ENCODE results near the gene YIF1A.
A peak's percentile ranks its signal among the peaks of the same experiment; 100 is the strongest.
"Not testable (repeated sequence)": the region's sequence is repeated elsewhere in the genome, so short reads cannot be mapped to it uniquely, and the experiment has no call there.

YIF1A gene

GRCh38 chr11:66284526-66285078 lies 4.3 kb downstream of the YIF1A start:
- no peak for DNase-seq

GRCh38 chr11:66283461-66284105 lies 5.4 kb downstream of the YIF1A start:
- DNase-seq: no peak

GRCh38 chr11:66282468-66283455 lies 6.2 kb downstream of the YIF1A start:
- DNase-seq: peak; percentile 96 to 99

- DNase-seq: no peak
Observed at GRCh38 chr11:66281776-66282467, 7.0 kb downstream of the YIF1A start.

- DNase-seq: no peak
Observed at GRCh38 chr11:66281001-66281400, 7.9 kb downstream of the YIF1A start.

GRCh38 chr11:66280428-66280827 lies 8.5 kb downstream of the YIF1A start:
- DNase-seq: no peak

- DNase-seq: no peak
Observed at GRCh38 chr11:66279092-66279734, 9.7 kb downstream of the YIF1A start.

GRCh38 chr11:66278363-66279091 lies 10.4 kb downstream of the YIF1A start:
- no peak for DNase-seq

GRCh38 chr11:66277471-66278362 lies 11.2 kb downstream of the YIF1A start, which contains the start of gene CNIH2:
Gene CNIH2, plus strand, starts transcription at chr11:66278175. Its CDS starts 282 bp downstream, at chr11:66278457.
- peak; percentile 31 to 67 for DNase-seq

- DNase-seq: not testable (repeated sequence)
Observed at GRCh38 chr11:66277064-66277463, 11.9 kb downstream of the YIF1A start.

- DNase-seq: not testable (repeated sequence)
Observed at GRCh38 chr11:66276619-66277018, 12.3 kb downstream of the YIF1A start.

GRCh38 chr11:66275984-66276612 lies 12.8 kb downstream of the YIF1A start:
- DNase-seq: no peak

GRCh38 chr11:66275396-66275795 lies 13.5 kb downstream of the YIF1A start:
- no peak for DNase-seq

- no peak for DNase-seq
Observed at GRCh38 chr11:66274219-66274618, 14.7 kb downstream of the YIF1A start.

- DNase-seq: no peak
Observed at GRCh38 chr11:66272596-66272995, 16.3 kb downstream of the YIF1A start.

GRCh38 chr11:66271816-66272215 lies 17.1 kb downstream of the YIF1A start:
- no peak for DNase-seq

- DNase-seq: no peak
Observed at GRCh38 chr11:66268952-66269905, 19.7 kb downstream of the YIF1A start.

- peak; percentile 99 for DNase-seq
Observed at GRCh38 chr11:66268244-66268951, 20.5 kb downstream of the YIF1A start, which contains the start of gene RAB1B. Gene RAB1B, plus strand, starts transcription at chr11:66268639. Its CDS starts 41 bp downstream, at chr11:66268680.

All from NCI-H1930 (cell line).